HCT116 (cell line): ENCODE measurements around the gene GRIA1. TPM values are rescaled to one million over a fixed set of nuclear protein-coding genes. Genes with fewer than 3 reads are reported as not detected.

Experiments
- ATAC-seq: fragments of 200-7000 bp; cut with Tn5 transposase; 2 replicates; pipeline ENCODE4 v1.9.1; 2020; ENCODE audit warnings: mild to moderate bottlenecking, moderate library complexity
- BruUV-seq: library from RNA; stranded (reverse); fragments of 400-500 nt; replicated peaks from 2 replicates; lab custom pipeline; 2021; lab: Mats Ljungman, UMichigan
- CTCF ChIA-PET: fragments of 300-600 bp; sonication (Branson Sonifier 250); formaldehyde crosslinking; loops from one replicate; lab custom pipeline; 2021; ENCODE audit warnings: antibody characterized with exemption; lab: Charles Lee
- POLR2A ChIA-PET: fragments of 300-600, 350-600 bp; sonication (Branson Sonifier 250); formaldehyde crosslinking; loops from one replicate; lab custom pipeline; 2021; ENCODE audit warnings: antibody characterized with exemption; lab: Charles Lee
- RAD21 ChIA-PET, 2 experiments: fragments of 300-600 bp; sonication (Branson Sonifier 250); formaldehyde crosslinking; loops; one replicate each; lab custom pipeline; 2023; ENCODE audit warnings: low total read pairs in 2 of 2; ENCODE audit not compliant: uncharacterized antibody in 2 of 2, unreplicated experiment in 2 of 2, low non-redundant PET in 1 of 2; lab: Charles Lee
- DNase-seq: peaks from one replicate; pipeline ENCODE4 v3.0.0-alpha.2; 2010; ENCODE audit warnings: low read depth, low spot score
- H2AFZ ChIP-seq: fragments of 200-600 bp; shearing (Covaris generic), sonication (generic); 2 replicates; pipeline ENCODE4 v1.6.1; 2017; ENCODE audit warnings: low read depth, mixed run types, mixed read lengths, antibody characterized with exemption, low read length; ENCODE audit not compliant: poor library complexity, severe bottlenecking
- H3K27ac ChIP-seq: 2 replicates; pipeline ENCODE4 v1.5.1; 2012; ENCODE audit warnings: low read depth, low read length
- H3K27me3 ChIP-seq: fragments of 200-600 bp; sonication (generic); 2 replicates; pipeline ENCODE4 v1.6.1; 2016; ENCODE audit warnings: mixed run types, low read length, mixed read lengths; ENCODE audit not compliant: insufficient read depth
- H3K36me3 ChIP-seq, 2 experiments: fragments of 200-500 bp in 1 of 2; fragments of 200-600 bp in 1 of 2; sonication (Bioruptor generic) in 1 of 2; sonication (generic) in 1 of 2; 2 replicates each; pipeline versions ENCODE4 v1.5.1 to v1.6.1; 2014 to 2016; ENCODE audit warnings: low read length in 2 of 2, inconsistent platforms in 1 of 2, mixed read lengths in 1 of 2, mixed run types in 1 of 2; ENCODE audit not compliant: insufficient read depth in 2 of 2, control insufficient read depth in 1 of 2
- H3K4me1 ChIP-seq, 2 experiments: fragments of 200-600 bp in 1 of 2; sonication (generic) in 1 of 2; 2 replicates each; pipeline versions ENCODE4 v1.5.1 to v1.6.1; 2012 to 2017; ENCODE audit warnings: low read length in 2 of 2, inconsistent platforms in 1 of 2, mild to moderate bottlenecking in 1 of 2, mixed read lengths in 1 of 2, mixed run types in 1 of 2, moderate library complexity in 1 of 2; ENCODE audit not compliant: insufficient read depth in 2 of 2, control insufficient read depth in 1 of 2
- H3K4me2 ChIP-seq: fragments of 200-600 bp; sonication (generic); 2 replicates; pipeline ENCODE4 v1.6.1; 2017; ENCODE audit warnings: mixed run types, low read length, mixed read lengths
- H3K4me3 ChIP-seq, 2 experiments: fragments of 200-600 bp in 1 of 2; sonication (generic) in 1 of 2; replicated peaks in 1 of 2; 2 replicates each; pipeline ENCODE4 v1.5.1; 2011 to 2016; ENCODE audit warnings: low read length in 2 of 2, control low read depth in 1 of 2, low read depth in 1 of 2, mild to moderate bottlenecking in 1 of 2, mixed read lengths in 1 of 2, mixed run types in 1 of 2
- H3K79me2 ChIP-seq: fragments of 200-600 bp; sonication (generic); 2 replicates; pipeline ENCODE4 v1.6.1; 2017; ENCODE audit warnings: mild to moderate bottlenecking, mixed run types, low read length, moderate library complexity, mixed read lengths; ENCODE audit not compliant: insufficient read depth
- H3K9ac ChIP-seq: fragments of 200-600 bp; sonication (generic); 2 replicates; pipeline ENCODE4 v1.6.1; 2016; ENCODE audit warnings: low read length, mixed read lengths
- H3K9me2 ChIP-seq: fragments of 200-600 bp; sonication (generic), shearing (Covaris generic); 2 replicates; pipeline ENCODE4 v1.6.1; 2017; ENCODE audit warnings: mixed run types, mild to moderate bottlenecking, moderate library complexity; ENCODE audit not compliant: insufficient read depth
- H3K9me3 ChIP-seq, 2 experiments: fragments of 200-500 bp in 1 of 2; fragments of 200-600 bp in 1 of 2; sonication (Bioruptor generic) in 1 of 2; sonication (generic) in 1 of 2; 2 replicates each; pipeline ENCODE4 v1.6.1; 2014 to 2017; ENCODE audit warnings: low read length in 2 of 2, mixed read lengths in 2 of 2, inconsistent platforms in 1 of 2, low read depth in 1 of 2, mild to moderate bottlenecking in 1 of 2, mixed run types in 1 of 2, moderate library complexity in 1 of 2; ENCODE audit not compliant: control insufficient read depth in 1 of 2, insufficient read depth in 1 of 2
- H4K20me1 ChIP-seq: fragments of 200-600 bp; sonication (generic), shearing (Covaris generic); 2 replicates; pipeline ENCODE4 v1.6.1; 2017; ENCODE audit warnings: mixed run types, mild to moderate bottlenecking, moderate library complexity; ENCODE audit not compliant: insufficient read depth
- CBX3 ChIP-seq: IDR thresholded peaks from 2 replicates; pipeline ENCODE4 v1.6.1; 2012; ENCODE audit warnings: low read depth
- CEBPB ChIP-seq: IDR thresholded peaks from 2 replicates; pipeline ENCODE4 v1.6.1; 2012; ENCODE audit warnings: low read depth
- EGR1 ChIP-seq: IDR thresholded peaks from 2 replicates; pipeline ENCODE4 v1.6.1; 2012; ENCODE audit warnings: low read depth
- ELF1 ChIP-seq: IDR thresholded peaks from 2 replicates; pipeline ENCODE4 v1.6.1; 2012; ENCODE audit warnings: low read depth, borderline replicate concordance
- EZH2 ChIP-seq: fragments of 200-600 bp; sonication (generic); IDR thresholded peaks from 2 replicates; pipeline ENCODE4 v1.6.1; 2017; ENCODE audit warnings: antibody characterized with exemption, mixed run types
- MAX ChIP-seq: IDR thresholded peaks from 2 replicates; pipeline ENCODE4 v1.6.1; 2012
- POLR2A ChIP-seq: IDR thresholded peaks from 2 replicates; pipeline ENCODE4 v1.7.0; 2011; ENCODE audit warnings: borderline replicate concordance; ENCODE audit not compliant: insufficient read depth, insufficient read length; ENCODE audit errors: extremely low read depth
- REST ChIP-seq: IDR thresholded peaks from 2 replicates; pipeline ENCODE4 v1.6.1; 2012; ENCODE audit warnings: low read depth
- SP1 ChIP-seq: IDR thresholded peaks from 2 replicates; pipeline ENCODE4 v1.6.1; 2012; ENCODE audit warnings: low read depth
- TCF7L2 ChIP-seq: IDR thresholded peaks from 2 replicates; pipeline ENCODE4 v1.7.0; 2011; ENCODE audit warnings: borderline replicate concordance, inconsistent platforms; ENCODE audit not compliant: insufficient read depth, insufficient read length; ENCODE audit errors: extremely low read depth
- ZFX ChIP-seq: fragments of 450-650 bp; IDR thresholded peaks from 2 replicates; pipeline ENCODE4 v1.6.1; 2017
- ZNF274 ChIP-seq: fragments of 200-500 bp; sonication (Bioruptor generic); IDR thresholded peaks from 2 replicates; pipeline ENCODE4 v1.6.1; 2014; ENCODE audit warnings: mild to moderate bottlenecking, low read depth, low read length, inconsistent platforms
- intact Hi-C: fragments of 100-400 bp; cut with micrococcal nuclease; formaldehyde crosslinking; loops from 2 replicates; pipeline ENCODE4 v1.10.0; 2022
- total RNA-seq: library from RNA; stranded (reverse); gene quantifications from one replicate; pipeline ENCODE4 v1.2.1, GENCODE V29; 2021; ENCODE audit not compliant: unreplicated experiment

The GRIA1 gene
- total RNA-seq, 1 experiment from 2014 or later, result not detected

- no peaks in the 10 kb centered on the region for H3K4me1 ChIP-seq
- H3K9ac ChIP-seq, result no peak overlapping the region
- H3K36me3 ChIP-seq, result no peaks in the 10 kb centered on the region
- no peak overlapping the region for H2AFZ ChIP-seq
- no peak for TF ChIP-seq MAX
- ATAC-seq (no peak), DNase-seq (no peak)
- ChIA-PET RAD21 (no interaction called here), POLR2A (no interaction called here), CTCF (no interaction called here)
- H4K20me1 ChIP-seq, result no peaks in the 10 kb centered on the region
- H3K27ac ChIP-seq, result no peak overlapping the region
- no peaks in the 10 kb centered on the region for H3K79me2 ChIP-seq
- H3K9me2 ChIP-seq, result no peaks in the 10 kb centered on the region
- H3K4me2 ChIP-seq, result no peak overlapping the region
- no peak overlapping the region for H3K4me3 ChIP-seq
- no peaks in the 10 kb centered on the region for H3K9me3 ChIP-seq
- H3K27me3 ChIP-seq, result peaks cover 19% of the 10 kb centered on the region; the same call in 1 of the 2 replicates
- intact Hi-C loops, result no loop called here
- BruUV-seq, result no TSS peak
Observed at GRCh38 chr5:153467546-153467945, 22.9 kb upstream of the GRIA1 start.

GRCh38 chr5:153469423-153469822 is 21.0 kb upstream of the GRIA1 start:
- no peak for ATAC-seq

More at GRCh38 chr5:153469423-153469822, 21.0 kb upstream of the GRIA1 start:
- H3K79me2 ChIP-seq, result no peaks in the 10 kb centered on the region
- no peaks in the 10 kb centered on the region for H3K36me3 ChIP-seq
- POLR2A ChIA-PET, result no interaction called here
- H3K4me3 ChIP-seq, result no peak overlapping the region
- H2AFZ ChIP-seq, result no peak overlapping the region
- TF ChIP-seq SP1 (no peak), ZNF274 (no peak), EZH2 (no peak), POLR2A (no peak), CBX3 (no peak), TCF7L2 (no peak), EGR1 (no peak), REST (no peak), CEBPB (no peak), ZFX (no peak), ELF1 (no peak)
- H3K27ac ChIP-seq, result no peak overlapping the region
- H3K9me2 ChIP-seq, result no peaks in the 10 kb centered on the region
- no TSS peak for BruUV-seq
- H4K20me1 ChIP-seq, result no peaks in the 10 kb centered on the region
- H3K4me2 ChIP-seq, result no peak overlapping the region
- H3K27me3 ChIP-seq, result 0 out of 2 replicates have a peak, but pooled peaks cover 15% of the 10 kb centered on the region
- CTCF ChIA-PET, result no interaction called here
- no peaks in the 10 kb centered on the region for H3K9me3 ChIP-seq
- H3K9ac ChIP-seq, result no peak overlapping the region
- DNase-seq, result no peak
- intact Hi-C loops, result no loop called here
- no peaks in the 10 kb centered on the region for H3K4me1 ChIP-seq
- RAD21 ChIA-PET, result no interaction called here
